ENCODE results near the gene HYDIN.
"Not testable (repeated sequence)": the region's sequence is repeated elsewhere in the genome, so short reads cannot be mapped to it uniquely, and the experiment has no call there.

DNA sequence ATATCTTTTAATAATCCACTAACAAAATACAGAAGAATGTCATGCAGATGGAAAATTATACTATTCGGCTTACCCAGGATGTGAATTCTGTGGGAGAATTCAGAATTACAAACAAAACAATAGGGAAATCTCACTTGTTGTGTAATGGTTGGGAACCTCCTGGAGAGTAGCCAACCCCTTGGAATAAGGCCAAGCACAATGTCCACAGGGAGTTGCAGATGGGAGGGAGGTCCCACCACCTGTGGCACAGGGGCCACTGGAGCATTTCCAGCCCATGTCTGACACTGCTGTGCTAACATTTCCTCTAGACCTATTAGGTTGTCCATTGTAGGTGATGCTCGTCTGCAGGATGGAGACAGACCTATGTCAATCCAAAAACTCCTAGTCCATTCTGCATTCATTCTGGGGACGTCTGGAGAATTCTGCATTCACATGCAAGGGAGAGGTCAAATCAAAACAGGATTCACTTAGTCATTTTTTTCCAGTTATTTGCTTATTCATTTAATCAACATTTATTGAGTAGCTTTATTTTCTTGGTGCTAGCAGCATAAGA lies 120.8 kb downstream of the HYDIN start:
- TF ChIP-seq, protein P1, sequence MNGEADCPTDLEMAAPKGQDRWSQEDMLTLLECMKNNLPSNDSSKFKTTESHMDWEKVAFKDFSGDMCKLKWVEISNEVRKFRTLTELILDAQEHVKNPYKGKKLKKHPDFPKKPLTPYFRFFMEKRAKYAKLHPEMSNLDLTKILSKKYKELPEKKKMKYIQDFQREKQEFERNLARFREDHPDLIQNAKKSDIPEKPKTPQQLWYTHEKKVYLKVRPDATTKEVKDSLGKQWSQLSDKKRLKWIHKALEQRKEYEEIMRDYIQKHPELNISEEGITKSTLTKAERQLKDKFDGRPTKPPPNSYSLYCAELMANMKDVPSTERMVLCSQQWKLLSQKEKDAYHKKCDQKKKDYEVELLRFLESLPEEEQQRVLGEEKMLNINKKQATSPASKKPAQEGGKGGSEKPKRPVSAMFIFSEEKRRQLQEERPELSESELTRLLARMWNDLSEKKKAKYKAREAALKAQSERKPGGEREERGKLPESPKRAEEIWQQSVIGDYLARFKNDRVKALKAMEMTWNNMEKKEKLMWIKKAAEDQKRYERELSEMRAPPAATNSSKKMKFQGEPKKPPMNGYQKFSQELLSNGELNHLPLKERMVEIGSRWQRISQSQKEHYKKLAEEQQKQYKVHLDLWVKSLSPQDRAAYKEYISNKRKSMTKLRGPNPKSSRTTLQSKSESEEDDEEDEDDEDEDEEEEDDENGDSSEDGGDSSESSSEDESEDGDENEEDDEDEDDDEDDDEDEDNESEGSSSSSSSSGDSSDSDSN (IDR thresholded peaks at IDR 0.05; ENCODE audit: borderline replicate concordance in 1 of 2, low read depth in 2 of 2, low read length in 2 of 2): not testable (repeated sequence)
- TF ChIP-seq HIVEP1 (CRISPR knock-in tag; IDR thresholded peaks at IDR 0.05); POLR2A (conservative IDR thresholded peaks at IDR 0.05); E2F3 (CRISPR knock-in tag; IDR thresholded peaks at IDR 0.05); FOXM1 (IDR thresholded peaks at IDR 0.05; ENCODE audit: low read depth); FOXM1 (CRISPR knock-in tag; IDR thresholded peaks at IDR 0.05; ENCODE audit: low read depth); SRSF1 (IDR thresholded peaks at IDR 0.05; ENCODE audit: low read depth, low read length); ZNF232 (CRISPR knock-in tag; IDR thresholded peaks at IDR 0.05): not testable (repeated sequence)
- TF ChIP-seq, protein P2, sequence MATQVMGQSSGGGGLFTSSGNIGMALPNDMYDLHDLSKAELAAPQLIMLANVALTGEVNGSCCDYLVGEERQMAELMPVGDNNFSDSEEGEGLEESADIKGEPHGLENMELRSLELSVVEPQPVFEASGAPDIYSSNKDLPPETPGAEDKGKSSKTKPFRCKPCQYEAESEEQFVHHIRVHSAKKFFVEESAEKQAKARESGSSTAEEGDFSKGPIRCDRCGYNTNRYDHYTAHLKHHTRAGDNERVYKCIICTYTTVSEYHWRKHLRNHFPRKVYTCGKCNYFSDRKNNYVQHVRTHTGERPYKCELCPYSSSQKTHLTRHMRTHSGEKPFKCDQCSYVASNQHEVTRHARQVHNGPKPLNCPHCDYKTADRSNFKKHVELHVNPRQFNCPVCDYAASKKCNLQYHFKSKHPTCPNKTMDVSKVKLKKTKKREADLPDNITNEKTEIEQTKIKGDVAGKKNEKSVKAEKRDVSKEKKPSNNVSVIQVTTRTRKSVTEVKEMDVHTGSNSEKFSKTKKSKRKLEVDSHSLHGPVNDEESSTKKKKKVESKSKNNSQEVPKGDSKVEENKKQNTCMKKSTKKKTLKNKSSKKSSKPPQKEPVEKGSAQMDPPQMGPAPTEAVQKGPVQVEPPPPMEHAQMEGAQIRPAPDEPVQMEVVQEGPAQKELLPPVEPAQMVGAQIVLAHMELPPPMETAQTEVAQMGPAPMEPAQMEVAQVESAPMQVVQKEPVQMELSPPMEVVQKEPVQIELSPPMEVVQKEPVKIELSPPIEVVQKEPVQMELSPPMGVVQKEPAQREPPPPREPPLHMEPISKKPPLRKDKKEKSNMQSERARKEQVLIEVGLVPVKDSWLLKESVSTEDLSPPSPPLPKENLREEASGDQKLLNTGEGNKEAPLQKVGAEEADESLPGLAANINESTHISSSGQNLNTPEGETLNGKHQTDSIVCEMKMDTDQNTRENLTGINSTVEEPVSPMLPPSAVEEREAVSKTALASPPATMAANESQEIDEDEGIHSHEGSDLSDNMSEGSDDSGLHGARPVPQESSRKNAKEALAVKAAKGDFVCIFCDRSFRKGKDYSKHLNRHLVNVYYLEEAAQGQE (IDR thresholded peaks at IDR 0.05; ENCODE audit: borderline replicate concordance): not testable (repeated sequence)
- TF ChIP-seq, protein P2 (CRISPR knock-in tag; IDR thresholded peaks at IDR 0.05; ENCODE audit: low read depth): not testable (repeated sequence)
- TF ChIP-seq, protein P3, sequence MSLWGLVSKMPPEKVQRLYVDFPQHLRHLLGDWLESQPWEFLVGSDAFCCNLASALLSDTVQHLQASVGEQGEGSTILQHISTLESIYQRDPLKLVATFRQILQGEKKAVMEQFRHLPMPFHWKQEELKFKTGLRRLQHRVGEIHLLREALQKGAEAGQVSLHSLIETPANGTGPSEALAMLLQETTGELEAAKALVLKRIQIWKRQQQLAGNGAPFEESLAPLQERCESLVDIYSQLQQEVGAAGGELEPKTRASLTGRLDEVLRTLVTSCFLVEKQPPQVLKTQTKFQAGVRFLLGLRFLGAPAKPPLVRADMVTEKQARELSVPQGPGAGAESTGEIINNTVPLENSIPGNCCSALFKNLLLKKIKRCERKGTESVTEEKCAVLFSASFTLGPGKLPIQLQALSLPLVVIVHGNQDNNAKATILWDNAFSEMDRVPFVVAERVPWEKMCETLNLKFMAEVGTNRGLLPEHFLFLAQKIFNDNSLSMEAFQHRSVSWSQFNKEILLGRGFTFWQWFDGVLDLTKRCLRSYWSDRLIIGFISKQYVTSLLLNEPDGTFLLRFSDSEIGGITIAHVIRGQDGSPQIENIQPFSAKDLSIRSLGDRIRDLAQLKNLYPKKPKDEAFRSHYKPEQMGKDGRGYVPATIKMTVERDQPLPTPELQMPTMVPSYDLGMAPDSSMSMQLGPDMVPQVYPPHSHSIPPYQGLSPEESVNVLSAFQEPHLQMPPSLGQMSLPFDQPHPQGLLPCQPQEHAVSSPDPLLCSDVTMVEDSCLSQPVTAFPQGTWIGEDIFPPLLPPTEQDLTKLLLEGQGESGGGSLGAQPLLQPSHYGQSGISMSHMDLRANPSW (CRISPR knock-in tag; IDR thresholded peaks at IDR 0.05): not testable (repeated sequence)
